ENCODE measurements around the gene S100B.

GRCh38 chr21:46570119-46570518, 34.8 kb downstream of the S100B start:
- TF ChIP-seq CTCF (IDR thresholded peaks at IDR 0.05) (no peak), POLR2A (IDR thresholded peaks at IDR 0.05) (no peak)

Data from Peyer's patch (tissue), 4 donors.